ENCODE measurements around the gene MNT.

Gene MNT

DNA sequence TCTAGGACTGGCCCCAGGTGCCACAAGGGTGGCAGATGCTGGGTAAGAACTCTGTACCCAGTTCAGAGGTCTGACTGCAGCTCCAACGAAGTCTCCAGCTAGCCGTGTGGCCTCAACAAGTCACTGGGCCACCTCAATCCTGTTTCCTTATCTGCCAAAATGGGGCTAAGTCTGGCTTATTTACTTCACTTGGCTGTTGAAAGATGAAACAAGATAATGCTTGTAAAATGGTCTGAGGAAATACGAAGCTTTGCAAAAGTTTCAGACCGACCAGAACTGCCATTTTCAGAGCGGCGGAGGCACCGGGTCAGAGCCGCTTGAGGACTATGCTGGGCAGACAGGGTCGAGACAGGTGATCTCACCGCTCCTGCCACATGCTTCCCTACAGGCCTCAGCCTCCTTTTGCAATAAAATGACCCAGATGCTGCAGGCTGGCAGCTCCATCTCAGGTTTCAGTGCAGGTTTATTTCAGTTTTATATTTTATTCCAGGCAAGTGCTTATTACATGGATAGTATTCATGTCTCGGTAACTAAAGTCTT is 17.2 kb downstream of the MNT start:
- in situ Hi-C loops (cut with HindIII; ENCODE audit: low sequenced_read_pairs): no loop called here

GRCh38 chr17:2380950-2381649 is 19.8 kb downstream of the MNT start:
- in situ Hi-C loops (cut with HindIII; ENCODE audit: low sequenced_read_pairs): no loop called here

DNA sequence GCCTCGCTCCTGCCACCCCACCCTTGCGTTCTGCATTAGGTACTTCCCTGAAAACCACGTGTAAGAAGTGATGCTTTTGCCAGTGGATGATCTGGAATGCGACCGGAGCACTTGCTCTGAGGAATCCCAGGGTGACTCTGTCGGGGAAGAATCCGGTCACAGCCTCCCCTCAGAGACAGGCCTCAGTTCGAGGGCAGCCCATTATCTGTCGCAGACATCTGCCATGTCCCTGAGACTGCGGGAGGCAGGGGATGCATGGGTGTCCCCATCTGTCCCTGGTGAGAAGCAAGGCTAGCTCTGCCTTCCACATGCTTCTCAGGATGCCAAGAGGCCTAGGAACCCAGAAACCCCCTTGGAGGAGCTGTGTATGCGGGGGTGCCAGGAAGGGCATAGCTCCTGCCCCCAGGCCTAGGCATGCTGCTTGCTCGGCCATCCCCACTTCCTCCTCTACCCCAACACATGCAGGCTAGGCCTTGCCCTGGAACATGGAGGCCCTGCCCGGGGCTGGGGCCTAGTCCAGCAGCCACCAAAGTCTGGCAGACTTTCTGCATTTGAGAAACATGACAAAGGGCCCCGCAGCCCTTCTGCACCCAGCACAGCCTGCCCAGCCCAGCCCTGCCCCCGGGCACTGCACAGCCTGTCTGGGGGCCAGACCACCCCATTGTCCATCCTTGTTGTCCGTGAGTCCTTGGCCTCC is 20.5 kb downstream of the MNT start:
- in situ Hi-C loops (cut with HindIII; ENCODE audit: low sequenced_read_pairs): no loop called here

DNA sequence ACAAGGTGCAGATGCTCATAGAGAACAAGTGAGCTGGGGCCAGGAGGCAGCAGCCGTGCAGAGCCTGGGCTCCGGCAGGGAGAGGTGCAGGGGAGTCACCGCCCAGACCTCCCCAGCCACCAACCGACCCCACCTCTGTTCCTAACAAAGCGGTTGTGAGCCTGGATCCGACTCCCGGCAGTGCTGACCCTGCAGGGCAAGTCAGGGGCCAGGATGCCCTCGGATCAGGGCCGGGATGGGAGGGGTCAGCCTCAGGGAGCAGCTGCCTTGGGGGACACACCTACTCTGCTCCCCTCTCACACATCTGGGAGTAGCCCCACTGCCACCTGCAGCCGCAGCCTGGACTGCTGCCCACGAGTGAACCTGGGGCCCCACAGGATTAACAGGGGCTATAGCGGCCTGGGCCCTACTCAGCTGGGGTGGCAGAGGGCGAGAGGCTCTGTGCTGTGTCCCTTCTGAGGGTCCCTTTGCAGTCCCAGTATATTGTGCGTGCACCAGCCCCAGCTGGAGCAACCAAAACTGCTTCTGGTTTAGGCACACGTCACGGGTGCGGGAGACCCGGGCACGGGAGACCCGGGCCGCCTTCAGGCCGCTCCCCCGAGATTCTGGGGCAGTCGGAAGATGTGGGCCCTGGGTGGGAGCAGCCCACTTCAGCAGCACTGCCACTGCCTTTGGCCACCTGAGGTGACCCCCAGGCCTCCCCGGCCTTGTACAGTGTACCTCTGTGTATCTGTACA is 21.2 kb downstream of the MNT start:
- in situ Hi-C loops (cut with HindIII; ENCODE audit: low sequenced_read_pairs): no loop called here

DNA sequence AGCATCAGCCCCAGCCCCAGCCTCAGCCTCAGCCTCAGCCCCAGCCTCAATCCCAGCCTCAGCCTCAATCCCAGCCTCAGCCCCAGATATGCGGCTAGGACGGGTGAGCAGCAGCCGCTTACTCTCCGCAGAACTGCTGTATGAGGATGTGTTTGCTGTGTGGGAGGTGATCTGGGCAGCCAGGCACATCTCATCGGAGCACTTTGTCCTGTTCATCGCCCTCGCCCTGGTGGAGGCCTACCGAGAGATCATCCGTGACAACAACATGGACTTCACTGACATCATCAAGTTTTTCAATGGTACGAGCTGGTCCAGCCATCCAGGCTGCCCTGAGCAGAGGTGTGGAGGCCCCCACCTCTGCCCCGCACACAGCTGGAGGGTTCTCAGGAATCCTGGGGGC is 22.0 kb downstream of the MNT start:
- in situ Hi-C loops (cut with HindIII; ENCODE audit: low sequenced_read_pairs): no loop called here

- in situ Hi-C loops (cut with HindIII; ENCODE audit: low sequenced_read_pairs): no loop called here
Measured at GRCh38 chr17:2377659-2378058, 23.2 kb downstream of the MNT start.

DNA sequence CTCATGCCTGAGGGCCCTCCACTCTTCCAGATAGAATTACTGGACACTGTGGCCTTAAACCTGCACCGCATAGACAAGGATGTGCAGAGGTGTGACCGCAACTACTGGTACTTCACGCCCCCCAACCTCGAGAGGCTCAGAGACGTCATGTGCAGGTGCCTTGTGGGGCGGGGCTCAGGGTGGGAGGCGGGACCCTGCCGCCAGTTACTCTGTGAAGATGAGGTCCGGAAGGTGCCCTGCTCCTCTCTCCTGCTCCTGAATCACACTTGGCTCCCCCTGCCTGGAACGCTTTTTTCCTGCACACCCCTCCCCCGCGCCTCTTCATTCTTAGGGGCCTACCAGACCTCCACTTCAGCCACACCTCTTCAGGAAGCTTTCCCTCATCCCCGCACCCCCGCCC is 24.8 kb downstream of the MNT start:
- in situ Hi-C loops (cut with HindIII; ENCODE audit: low sequenced_read_pairs): no loop called here

- in situ Hi-C loops (cut with HindIII; ENCODE audit: low sequenced_read_pairs): no loop called here
Measured at GRCh38 chr17:2375406-2375805, 25.5 kb downstream of the MNT start.

DNA sequence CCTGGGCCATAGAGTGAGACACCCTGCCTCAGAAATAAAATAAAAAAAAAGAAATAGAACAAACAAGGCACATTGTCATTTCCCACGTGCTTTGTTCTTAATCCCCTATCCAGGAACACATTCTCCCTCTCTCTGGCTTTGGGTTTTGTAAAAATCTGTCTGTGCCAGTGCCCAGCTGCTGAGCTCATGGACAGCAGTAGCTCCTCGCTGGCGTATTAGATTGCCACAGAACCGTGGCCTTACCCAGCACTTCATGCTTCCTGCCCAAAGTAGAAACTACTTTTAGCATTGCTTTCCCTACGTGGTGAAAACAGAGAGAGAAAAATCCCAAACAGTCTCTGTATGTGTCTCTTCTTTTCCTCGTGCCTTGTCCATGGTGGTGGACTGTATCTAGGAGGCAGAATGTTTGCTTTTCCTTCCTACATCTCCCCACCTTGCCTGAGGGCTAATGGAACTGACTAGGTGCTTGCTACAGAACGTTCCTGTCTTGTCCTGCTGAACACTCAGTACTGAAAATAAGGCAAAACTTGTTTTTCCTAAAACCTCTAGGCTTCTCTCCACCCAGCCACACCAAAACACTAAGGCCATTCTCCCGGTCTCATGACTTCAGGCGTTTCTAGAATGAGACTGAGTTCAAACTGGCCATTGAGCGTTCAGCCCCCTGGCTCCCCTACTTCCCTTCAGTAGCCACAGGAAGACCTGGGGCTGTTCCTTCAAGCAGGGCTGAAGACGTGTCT is 26.1 kb downstream of the MNT start:
- in situ Hi-C loops (cut with HindIII; ENCODE audit: low sequenced_read_pairs): no loop called here

DNA sequence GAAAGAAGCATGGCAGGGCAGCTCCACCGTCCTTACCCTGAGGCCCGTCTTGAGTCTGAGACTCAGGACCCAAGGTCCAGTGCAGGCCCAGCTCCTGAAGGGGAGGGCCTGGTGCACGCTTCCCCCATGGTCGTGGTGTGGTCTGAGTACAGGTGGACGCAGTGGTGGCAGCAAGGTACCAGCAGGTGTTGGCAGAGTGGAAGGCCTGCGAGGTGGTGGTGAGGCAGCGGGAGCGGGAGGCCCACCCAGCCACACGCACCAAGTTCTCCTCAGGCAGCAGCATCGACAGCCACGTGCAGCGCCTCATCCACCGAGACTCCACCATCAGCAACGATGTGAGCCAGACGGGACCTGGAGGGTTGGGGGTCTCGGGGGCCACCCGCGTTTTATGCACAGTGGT is 27.7 kb downstream of the MNT start:
- in situ Hi-C loops (cut with HindIII; ENCODE audit: low sequenced_read_pairs): no loop called here

DNA sequence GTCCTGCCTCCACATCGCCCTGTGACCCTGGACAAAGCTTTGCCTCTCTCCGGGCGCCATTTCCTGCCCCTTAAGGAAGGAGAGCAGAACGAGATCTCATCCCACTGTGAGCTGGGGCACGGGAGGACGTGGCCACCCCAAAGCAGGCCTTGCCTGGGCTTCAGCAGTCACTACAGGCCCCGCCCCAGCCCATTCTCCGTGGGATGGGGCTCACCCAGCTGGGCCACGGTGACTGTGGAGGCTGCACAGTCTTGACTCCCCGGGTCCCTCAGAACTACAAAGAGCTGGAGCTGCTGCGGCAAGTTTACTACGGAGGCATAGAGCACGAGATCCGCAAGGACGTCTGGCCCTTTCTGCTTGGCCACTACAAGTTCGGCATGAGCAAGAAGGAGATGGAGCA is 28.2 kb downstream of the MNT start:
- in situ Hi-C loops (cut with HindIII; ENCODE audit: low sequenced_read_pairs): no loop called here

DNA sequence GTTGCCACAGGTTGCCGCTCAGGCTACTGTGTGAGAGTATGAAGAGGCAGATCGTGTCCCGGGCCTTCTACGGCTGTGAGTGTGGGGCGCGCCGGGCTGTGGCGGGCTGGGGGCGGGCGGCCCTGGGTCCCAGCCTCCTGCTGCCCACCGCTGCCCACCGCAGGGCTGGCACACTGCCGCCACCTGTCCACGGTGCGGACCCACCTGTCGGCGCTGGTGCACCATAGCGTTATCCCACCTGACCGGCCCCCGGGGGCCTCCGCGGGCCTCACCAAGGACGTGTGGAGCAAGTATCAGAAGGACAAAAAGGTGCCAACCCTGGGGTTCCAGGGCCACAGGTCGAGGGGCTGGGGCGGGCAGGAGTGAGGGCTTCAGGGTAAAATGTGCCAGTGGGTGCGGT is 28.7 kb downstream of the MNT start:
- in situ Hi-C loops (cut with HindIII; ENCODE audit: low sequenced_read_pairs): no loop called here

GRCh38 chr17:2371183-2372130 is 29.4 kb downstream of the MNT start:
- in situ Hi-C loops (cut with HindIII; ENCODE audit: low sequenced_read_pairs): no loop called here

GRCh38 chr17:2370211-2370589 is 30.7 kb downstream of the MNT start:
- in situ Hi-C loops (cut with HindIII; ENCODE audit: low sequenced_read_pairs): no loop called here

DNA sequence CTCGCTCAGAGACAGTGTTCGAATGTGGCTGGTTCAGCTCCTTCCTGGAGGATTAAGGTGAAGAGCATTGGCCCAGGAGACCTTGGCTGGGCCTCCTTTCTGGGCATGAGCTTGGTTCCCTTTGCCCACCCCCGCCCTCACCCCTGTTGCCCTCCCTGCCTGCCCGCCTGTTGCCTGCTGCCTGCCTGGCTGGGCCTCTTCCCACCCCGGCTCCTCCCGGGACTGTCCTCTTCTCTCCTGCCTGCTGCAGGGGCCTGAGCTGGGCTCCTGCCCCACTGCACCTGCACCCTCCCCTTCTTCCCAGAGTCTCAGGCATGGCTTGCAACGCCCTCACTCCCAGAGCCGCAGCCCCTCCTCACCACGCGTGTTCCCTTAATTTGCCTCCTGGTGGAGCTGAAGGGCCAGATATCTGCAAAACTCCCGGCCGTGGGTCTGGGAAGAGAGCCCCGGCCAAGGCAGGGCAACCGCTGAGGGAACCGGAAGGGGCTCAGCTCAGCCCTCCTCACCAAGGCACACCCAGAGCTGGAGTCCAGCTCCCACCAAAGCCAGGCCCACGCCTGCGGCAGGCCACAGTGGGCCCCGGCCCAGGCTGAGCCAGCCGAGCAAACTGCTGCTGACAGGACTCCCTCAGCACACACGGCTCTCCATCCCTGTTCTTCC is 31.2 kb downstream of the MNT start:
- in situ Hi-C loops (cut with HindIII; ENCODE audit: low sequenced_read_pairs): no loop called here

- in situ Hi-C loops (cut with HindIII; ENCODE audit: low sequenced_read_pairs): no loop called here
Measured at GRCh38 chr17:2369039-2369438, 31.8 kb downstream of the MNT start.

GRCh38 chr17:2368359-2368758 is 32.5 kb downstream of the MNT start:
- in situ Hi-C loops (cut with HindIII; ENCODE audit: low sequenced_read_pairs): no loop called here

GRCh38 chr17:2366747-2367494 is 33.9 kb downstream of the MNT start:
- in situ Hi-C loops (cut with HindIII; ENCODE audit: low sequenced_read_pairs): no loop called here

GRCh38 chr17:2365132-2365531 is 35.7 kb downstream of the MNT start:
- in situ Hi-C loops (cut with HindIII; ENCODE audit: low sequenced_read_pairs): no loop called here

Data from DLD1 (cell line).